GM21737 (cell line): ENCODE measurements around the gene SYTL2.

Experiments used
- ATAC-seq: cut with Tn5 transposase; IDR thresholded peaks from one replicate; pipeline ENCODE4 v1.9.1; 2021; ENCODE audit warnings: mild to moderate bottlenecking, moderate library complexity; ENCODE audit not compliant: unreplicated experiment

Gene SYTL2

DNA sequence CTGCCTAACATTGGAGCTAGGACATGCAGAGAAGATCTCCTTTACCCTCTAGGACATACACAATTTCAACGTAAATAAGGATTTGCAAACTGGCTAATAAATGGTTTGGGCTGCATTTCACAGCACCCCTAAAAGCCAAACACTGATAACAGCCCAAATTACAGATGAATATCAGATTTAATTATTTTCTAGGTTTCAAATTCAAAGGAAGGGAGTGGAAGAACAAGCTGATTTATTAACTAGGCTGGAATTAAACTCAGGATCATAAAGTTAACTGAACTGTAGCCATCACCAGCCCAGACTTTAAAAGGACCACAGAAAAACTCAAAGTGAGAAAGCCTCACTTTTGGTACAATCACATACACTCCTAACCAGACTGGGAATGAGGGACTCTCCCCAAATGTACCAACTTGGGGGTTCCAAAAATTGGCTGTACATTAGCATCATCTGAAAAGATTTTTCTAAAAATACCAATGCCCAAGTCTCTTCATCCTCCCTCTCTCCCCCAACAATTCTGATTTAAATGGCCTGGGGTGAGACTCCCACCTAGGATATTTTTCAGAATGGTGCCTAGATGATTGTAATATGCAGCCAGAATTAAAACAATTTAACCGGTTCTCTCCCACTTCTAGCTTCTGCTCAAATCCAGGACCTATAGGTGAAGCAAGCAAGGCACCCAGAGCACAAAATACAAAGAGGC, 43.5 kb downstream of the SYTL2 start:
- ATAC-seq = no peak

DNA sequence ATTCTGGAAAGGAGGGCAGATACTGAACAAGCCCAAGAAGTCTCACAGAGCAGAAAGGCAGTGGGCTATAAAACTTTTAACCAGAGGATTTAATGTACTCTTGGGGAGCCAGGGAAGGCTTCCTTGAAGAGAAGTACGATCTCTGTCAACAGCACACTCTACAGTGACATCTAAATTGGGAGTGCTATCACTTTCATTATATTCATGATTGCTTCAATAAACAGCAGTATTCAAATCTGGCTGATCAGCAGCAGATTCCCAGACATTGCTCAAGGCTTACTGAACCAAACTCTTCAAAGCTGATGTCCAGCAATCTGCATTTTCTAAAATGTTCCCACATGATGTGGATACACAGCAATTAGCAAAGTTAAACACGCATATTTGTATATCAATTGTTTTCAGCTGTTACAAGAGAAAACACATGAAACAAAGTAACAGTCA, 44.2 kb downstream of the SYTL2 start:
- no peak for ATAC-seq

DNA sequence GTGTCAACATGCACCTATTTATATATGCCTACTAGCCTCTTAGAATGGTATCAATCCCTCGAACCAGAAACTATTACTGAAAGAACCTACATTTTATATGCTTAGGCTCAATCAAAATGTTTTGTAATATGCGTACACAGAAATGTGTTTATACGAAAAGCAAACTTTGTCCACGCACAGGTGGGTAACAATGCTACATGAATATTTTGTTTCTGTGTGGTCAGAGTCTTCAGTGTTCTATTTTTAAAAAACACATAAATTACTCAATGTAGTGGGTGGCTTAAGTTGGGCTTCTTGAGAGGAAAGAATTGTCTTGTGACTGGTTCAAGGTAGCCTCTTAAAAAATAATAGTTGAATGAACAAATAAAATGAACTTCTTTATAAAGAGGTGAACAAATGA, 46.1 kb downstream of the SYTL2 start:
- ATAC-seq = no peak

DNA sequence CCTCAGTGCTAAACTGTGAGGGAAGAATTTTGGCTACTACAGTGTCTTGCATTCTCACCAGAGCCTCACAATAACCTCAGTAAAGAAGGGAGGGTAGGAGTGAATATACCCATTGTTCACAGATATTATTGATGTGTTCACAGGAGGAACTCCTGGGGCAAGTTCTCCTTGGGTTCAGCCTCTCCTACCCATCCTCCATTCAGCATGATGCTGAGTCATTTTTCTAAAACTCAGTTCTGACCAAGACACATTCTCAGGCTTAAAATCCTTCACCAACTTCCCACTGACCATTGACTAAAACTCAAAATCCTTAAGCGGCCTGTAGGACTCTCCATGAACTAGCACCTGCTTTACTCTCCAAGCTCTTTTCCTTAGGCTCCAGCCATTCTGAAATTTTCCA, 48.7 kb downstream of the SYTL2 start:
- ATAC-seq = no peak

DNA sequence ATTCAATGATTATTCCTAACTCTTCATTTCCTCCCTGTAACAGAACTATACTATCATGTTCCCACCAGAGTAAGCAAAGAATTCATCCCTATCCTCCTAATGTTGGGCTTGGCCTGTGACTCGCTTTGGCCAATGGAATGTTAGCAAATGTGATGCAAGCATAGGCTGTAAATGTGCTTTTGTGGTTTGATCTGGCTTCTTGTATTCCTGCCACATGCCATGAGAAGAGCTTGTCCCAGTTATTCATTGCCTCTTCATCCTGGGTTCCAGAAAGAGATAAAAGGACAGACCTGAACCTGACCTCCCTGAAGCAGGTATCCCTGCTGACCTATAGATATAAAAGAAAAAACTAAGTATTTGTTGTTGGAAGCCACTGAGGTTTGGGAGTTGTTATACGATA, 51.0 kb downstream of the SYTL2 start:
- no peak for ATAC-seq

DNA sequence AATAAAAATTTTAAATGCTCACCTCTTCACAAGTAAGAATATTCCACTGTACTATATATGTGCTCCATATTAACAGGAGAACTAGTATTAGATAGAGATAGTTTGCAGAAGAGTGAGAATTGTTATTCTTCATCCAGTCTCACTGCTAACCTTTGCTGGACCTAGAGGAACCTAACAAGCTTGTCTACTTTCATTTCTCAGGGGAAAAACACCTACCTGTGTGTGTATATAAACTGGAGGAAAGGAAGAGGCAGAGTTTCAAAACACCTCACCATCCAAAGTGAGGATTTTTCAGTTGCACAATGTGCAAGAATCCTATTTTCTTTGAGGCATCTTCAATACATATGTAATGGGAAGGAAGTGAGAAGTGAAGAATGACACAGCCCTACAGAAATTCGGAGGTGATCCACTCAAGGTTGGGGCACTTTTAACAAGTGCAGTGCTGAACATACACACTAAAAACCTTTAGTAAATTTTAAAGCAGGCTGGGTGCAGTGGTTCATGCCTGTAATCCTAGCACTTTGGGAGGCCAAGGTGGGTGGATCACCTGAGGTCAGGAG, 52.4 kb downstream of the SYTL2 start:
- ATAC-seq = no peak

DNA sequence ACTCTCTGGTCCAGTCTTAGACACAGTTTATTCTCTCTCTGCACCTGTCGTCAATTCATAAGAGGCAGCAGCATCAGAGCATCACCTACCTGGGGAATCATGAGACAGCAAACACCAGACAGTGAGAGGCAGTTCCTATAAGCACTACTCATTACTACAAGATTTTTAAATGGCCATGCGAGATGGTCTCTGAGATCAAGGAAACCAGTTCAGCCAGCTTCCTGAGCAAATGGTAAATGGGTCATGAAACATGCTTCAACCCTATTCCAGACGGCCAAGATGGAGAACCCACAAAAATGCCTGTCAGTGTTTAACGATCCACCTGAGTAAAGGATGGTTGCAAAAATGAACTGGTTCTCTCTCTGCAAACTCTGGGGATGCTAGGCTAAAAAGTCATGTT, 52.9 kb downstream of the SYTL2 start:
- ATAC-seq = no peak

DNA sequence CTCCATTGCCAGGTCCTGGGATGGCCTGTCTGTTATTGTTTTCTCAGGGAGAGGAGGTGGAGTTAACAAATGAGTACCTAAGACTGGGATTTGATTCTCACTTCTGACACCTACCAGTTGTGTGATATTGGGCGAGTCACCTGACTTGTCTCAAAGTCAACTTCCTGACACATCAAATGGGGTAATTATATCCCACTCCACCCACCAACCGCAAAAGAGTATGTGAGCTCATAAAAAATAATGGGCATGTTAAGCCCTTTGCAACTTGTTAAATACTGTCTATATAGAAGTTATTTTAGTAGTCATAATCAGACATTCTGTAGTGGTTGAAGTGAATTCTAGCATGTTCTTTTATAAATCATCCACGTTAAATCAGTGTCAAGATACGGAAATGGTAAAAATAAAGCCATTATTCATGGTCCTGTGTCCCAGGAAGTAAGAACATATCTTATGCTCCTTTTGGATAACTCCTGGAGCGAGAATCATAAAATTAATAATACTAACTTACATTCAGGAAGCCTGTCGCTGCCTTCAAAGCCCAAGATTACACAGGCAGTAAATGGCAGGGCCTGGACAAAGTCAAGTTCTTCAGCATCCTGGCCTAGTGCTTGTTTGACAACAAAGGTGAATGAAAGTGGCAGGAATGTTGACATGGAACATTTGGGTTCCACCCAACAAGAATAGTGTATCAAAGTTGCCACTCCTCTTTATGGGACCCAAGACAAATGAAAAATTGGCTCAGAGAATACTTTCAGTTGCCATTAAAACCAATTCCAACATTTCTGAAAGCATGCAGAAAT, 54.3 kb downstream of the SYTL2 start:
- ATAC-seq = no peak

DNA sequence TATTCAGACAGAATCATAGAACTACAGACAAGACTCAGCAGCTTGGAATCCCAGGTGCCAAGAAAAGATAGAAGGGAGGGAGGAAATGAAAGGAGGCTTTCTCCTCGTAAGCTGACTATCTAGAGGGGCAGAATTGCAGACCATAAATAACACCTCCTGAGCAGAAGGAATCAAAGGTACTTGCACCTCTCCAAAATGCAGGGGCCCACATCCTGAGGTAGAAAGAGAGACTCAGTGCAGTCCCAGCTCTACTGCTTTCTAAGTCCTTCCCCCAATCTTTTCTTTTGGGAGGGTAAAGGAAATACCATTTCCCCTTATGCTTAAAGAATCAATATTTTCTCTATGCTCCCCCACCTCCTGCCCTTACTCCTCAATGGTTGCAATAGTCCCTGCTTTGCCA, 55.2 kb downstream of the SYTL2 start:
- no peak for ATAC-seq

DNA sequence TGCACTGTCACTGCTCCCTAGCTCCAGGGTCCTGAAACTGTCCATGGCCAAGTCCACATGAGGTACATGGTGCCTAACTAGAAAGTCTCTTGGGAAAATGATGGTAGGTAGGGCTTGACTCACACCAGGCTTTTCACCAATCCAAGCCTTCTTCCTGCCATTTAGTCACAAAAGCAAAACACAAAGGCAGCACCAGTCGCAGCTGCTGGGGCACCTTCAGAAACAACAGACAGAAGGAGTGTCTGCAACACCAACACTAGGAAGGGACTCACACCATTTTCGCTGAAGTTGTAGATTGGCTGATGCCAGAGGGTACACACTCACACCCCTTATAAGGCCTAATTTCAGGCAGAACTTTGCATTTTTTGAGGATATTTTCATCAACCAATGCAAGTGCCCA, 55.7 kb downstream of the SYTL2 start:
- ATAC-seq = no peak

DNA sequence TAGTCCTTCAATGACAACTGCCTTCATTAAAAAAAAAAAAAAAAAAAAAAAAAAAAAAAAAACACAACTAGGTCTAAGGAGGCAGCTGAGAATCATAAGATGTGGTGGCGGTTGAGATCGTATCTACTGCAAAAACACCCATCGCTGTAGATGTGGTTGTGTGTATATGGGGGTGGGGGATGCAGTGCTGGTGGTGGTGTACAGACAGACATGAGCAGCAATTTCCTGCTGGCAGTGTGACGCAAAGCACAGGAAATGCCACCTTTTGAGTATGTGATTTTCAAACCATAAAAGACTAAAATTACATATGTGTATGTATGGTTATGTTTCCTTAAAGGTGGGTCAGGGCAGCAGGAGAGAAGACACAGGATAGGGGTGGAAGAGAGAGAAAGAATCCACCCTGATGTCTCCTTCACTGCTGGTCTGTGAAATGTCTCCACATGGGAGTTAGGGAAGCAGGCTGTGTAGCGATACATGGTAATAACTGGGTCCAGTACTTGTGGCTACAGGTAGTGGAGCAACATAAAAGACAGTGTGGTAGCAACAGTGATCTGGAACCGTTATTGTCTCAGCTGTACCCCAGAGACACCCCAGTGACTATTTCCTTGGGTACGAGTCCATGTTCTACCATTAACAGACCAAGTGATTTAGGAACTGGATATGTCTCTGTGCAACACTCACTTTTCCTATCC, 57.9 kb downstream of the SYTL2 start:
- ATAC-seq = no peak

DNA sequence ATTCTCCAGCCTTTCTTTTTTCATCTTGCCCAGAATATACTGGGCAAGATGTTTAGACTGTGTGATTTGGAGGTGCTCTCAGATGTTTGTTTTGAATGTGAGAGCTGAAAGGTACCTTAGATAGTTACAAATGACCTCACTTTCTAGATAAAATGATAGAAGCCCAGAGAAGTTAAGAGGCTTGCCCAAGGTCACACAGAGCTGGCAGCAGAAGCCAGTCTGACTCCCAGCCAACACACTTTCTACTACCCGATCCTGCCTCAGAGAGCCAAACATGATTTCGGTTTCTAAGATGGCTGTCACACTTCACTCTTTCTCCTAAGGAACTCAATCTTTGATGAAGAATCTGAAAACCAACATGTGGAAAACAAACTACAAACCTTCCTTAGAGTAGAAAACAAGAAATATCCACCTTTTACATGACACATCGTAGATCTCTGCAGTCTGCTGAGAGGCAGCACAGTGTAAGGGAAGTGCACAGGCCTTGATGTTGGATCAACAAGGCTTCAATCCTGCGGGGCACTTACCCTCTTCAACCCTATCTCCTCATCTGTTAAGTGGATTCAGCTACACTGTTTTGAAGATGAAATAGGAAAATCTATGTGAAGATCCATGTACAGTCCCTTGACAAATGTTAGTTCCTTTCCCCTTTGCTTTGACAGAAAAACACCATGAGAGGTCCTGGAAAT, 58.6 kb downstream of the SYTL2 start:
- no peak for ATAC-seq

DNA sequence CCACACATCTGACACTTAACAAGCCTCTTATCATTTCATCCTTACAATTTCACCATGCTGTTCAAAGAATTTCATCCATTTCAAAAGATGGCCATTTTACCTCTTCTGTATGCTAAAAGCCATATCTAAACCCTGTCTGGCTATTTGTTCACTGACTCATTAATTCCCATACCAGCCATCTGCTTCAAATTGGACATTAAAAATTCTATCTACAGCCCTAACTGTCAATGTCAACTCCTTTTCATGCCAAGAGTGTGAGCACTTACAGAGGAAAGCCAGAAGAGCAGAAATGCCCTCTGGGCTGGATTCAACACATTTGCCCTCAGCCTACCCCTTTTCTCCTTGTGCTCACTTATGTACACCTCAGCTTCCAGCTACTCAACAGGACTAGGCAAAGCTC, 59.2 kb downstream of the SYTL2 start:
- no peak for ATAC-seq

DNA sequence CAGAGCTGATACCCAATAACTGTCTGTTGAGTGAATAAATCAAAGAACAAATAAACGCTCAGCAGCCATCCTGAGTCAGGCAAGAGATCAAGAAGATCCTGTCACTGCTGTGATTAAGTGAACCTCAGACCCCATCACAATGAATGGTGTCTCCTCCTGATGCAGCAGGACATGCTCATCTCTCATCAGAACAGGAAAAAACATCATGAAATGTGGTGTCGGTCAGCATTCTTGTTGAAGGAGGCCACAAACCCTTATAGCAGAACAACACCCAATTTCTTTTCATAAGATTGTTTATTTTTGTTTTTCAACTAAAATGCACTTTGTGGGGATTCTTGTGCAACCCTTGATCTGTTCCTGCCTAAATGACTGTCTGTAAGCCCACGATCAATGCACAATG, 60.3 kb downstream of the SYTL2 start:
- ATAC-seq = no peak

DNA sequence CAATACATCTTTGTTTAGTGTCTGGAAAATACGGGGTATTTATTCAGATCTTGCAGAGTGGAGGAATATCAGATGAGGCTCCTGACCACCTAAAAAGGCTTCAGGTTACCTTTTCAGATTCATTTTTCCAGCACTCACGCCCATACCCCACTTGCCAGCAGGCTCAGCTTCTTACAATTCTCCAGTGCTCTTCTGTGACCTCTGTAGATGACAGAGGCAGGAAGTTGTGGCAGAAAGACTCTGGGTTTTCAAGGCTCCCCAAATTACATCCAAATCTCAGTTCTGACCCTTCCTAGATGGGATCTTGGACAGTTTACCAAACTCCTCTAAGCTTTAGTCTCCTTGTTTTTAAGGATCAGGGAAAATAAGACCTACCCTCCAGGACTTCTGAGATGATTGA, 61.1 kb downstream of the SYTL2 start:
- no peak for ATAC-seq

DNA sequence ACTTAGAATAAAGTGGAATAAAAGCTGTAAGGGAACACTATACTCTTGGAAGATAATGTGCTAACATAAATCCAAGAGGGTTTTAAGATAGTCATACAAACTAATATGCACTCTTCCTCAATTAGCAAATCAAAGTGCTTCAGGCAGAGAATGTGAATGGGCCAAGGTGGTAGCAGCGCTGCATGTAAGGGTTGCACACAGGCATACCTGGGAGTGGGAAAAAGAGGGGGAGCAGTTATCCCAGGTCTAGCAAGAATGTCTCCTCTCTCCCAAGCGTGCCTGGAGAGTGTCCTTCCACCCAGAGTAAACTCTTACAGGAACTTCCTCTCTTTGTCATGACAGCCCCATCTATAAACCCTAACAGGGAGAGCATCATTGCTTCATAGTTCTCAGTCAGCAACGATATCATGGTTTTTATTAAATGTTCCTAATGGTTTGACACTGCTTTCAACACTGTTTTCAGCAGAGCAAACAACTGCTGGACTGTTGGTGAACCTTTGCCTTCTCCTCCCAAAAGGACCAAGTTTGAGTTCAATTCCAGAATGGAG, 61.6 kb downstream of the SYTL2 start:
- ATAC-seq = no peak

DNA sequence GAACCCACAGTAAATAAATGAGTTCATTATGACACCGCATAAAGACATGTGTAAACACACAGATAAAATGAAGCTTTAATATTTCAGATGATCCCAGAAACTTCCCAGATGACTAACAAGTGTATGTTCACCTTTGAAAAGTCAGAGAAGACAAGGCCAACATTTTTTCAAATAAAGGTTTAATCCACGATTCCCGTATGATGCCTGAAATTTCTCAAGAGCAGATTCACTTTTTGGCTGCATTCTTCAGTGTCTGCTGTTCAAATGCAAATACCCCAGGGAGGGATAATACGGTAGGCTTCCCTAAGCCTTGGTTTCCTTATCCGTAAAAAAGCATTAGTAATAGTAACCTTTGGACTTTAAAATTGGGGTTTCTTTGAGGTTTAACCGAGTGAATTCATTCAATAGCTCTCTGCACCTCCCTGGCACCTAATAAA, 62.5 kb downstream of the SYTL2 start:
- ATAC-seq = no peak

DNA sequence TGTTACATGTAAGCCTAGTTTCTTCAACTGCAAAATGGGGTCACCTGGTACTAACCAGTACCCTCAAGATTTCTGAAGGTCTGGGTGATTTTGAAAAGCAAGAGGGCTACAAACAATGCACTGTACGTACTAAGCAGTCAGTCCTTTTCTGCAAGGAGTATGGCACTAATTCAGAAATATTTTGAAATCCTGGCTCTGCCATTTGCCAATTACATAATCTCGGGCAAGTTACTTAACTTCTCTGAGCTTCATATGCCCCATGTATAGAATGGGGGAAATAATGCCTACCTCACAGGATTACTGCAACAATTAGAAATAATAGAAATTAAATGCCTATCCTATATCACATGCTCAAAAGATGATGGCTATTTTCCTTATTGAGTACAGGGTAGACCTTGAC, 64.3 kb downstream of the SYTL2 start:
- no peak for ATAC-seq

DNA sequence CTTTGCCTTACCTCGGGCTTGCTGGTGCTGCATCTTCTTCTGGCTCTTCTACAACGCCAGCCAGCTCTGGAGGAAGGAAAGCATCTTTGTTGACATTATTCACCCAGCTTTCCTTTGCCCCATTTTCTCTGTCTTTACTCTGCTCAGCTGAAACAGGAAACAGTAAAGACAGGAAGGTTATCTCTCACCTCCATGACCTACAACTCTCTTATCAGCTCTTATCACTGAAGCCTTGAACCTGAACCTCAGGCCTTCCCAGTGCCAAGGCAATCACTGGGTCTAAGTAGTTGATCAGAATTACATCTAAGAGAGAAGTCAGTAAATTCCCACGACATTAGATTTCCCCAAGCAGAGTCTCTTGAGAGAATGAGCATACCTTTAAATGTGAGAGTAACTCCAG, 65.3 kb downstream of the SYTL2 start:
- ATAC-seq = no peak

DNA sequence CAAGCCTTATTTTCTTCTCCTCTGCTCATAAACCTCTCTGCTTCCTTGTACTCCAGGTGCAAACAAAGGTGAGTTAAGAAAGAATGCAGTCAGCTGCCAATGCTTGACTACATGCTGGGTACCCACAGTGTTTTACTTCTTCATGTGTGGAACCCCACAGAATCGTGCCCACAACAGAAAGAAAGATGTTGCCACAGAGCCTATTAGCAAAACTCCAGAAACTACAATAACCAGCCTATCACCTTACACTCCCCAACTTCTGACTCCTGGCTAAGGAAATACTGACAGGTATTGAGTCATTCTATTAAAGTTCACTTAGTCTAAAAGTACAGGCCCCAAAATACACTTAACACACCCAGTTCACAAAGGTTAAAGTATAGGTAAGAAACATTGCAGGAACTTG, 68.1 kb downstream of the SYTL2 start:
- ATAC-seq = no peak

DNA sequence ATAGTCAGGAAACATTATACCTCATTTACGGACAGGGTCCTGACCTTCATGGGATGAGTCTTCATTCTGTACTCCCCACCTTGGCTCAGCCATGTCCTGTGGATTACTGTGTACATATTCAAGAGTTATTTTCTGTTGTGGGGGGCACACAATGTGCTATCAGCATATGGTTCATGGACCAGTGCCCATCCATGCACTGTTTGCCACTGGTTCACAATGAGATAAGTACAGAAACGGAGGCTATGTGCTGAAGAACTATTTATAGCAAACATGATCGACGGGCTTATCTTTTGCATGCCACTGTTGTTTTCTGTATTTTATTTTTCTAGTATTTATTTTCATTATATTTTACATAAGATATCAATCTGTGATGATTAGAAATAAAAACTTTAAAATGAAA, 68.6 kb downstream of the SYTL2 start:
- ATAC-seq = no peak
